ENCODE measurements around the gene AARSD1. TPM values are rescaled to one million over a fixed set of nuclear protein-coding genes. Genes with fewer than 3 reads are reported as not detected.

Gene AARSD1
- total and polyA plus RNA-seq, 2 donors (not counting 1 experiment from before 2014, with no cell fraction given), result 56.5 to 60.0 TPM

GRCh38 chr17:42967925-42968324 is 3.7 kb upstream of the AARSD1 start:
- no peaks in the 10 kb centered on the region for H3K9me3 Mint-ChIP-seq (ENCODE audit: insufficient read depth)

GRCh38 chr17:42953669-42954068 is 10.6 kb downstream of the AARSD1 start:
- no peaks in the 10 kb centered on the region for H3K9me3 ChIP-seq (ENCODE audit: control extremely low read depth in 1 of 3, control insufficient read depth in 2 of 3, insufficient read depth in 1 of 3, low read length in 2 of 3)
- no peak for TF ChIP-seq EZH2 (IDR thresholded peaks at IDR 0.05; ENCODE audit: borderline replicate concordance, insufficient read depth, low read depth, low read length, poor library complexity, severe bottlenecking)
- TF ChIP-seq, protein P1, sequence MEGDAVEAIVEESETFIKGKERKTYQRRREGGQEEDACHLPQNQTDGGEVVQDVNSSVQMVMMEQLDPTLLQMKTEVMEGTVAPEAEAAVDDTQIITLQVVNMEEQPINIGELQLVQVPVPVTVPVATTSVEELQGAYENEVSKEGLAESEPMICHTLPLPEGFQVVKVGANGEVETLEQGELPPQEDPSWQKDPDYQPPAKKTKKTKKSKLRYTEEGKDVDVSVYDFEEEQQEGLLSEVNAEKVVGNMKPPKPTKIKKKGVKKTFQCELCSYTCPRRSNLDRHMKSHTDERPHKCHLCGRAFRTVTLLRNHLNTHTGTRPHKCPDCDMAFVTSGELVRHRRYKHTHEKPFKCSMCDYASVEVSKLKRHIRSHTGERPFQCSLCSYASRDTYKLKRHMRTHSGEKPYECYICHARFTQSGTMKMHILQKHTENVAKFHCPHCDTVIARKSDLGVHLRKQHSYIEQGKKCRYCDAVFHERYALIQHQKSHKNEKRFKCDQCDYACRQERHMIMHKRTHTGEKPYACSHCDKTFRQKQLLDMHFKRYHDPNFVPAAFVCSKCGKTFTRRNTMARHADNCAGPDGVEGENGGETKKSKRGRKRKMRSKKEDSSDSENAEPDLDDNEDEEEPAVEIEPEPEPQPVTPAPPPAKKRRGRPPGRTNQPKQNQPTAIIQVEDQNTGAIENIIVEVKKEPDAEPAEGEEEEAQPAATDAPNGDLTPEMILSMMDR (IDR thresholded peaks at IDR 0.05), result no peak
- H3K9ac ChIP-seq (ENCODE audit: low read length), result no peak overlapping the region
- no peaks in the 10 kb centered on the region for H3K79me2 ChIP-seq (ENCODE audit: control insufficient read depth, insufficient read depth, low read length)
- H3K4me2 ChIP-seq (replicated peaks; ENCODE audit: low read depth, low read length, poor library complexity, severe bottlenecking), result no peak overlapping the region
- no peak for ATAC-seq (ENCODE audit: low read depth)
- H3K4me1 ChIP-seq (ENCODE audit: control insufficient read depth in 2 of 2, insufficient read depth in 2 of 2, low read length in 2 of 2), result no peaks in the 10 kb centered on the region
- peaks cover 2 to 67% of the 10 kb centered on the region in 2 experiments for H3K36me3 ChIP-seq (replicated peaks in 1 of 2; ENCODE audit: control extremely low read depth in 1 of 2, control insufficient read depth in 1 of 2, extremely low read depth in 1 of 2, insufficient read depth in 2 of 2, low read length in 1 of 2)
- H3K27ac ChIP-seq (ENCODE audit: low read length in 2 of 2), result no peak overlapping the region
- no peaks in the 10 kb centered on the region for H4K20me1 ChIP-seq (ENCODE audit: control insufficient read depth, insufficient read depth, low read length, poor library complexity, severe bottlenecking)
- Mint-ChIP-seq H3K27ac (peak overlapping the region; percentile 20), H3K9me3 (ENCODE audit: insufficient read depth) (no peaks in the 10 kb centered on the region), H3K4me3 (no peak overlapping the region), H3K27me3 (no peaks in the 10 kb centered on the region), H3K4me1 (no peaks in the 10 kb centered on the region)
- H3K4me3 ChIP-seq (ENCODE audit: control extremely low read depth in 1 of 5, extremely low read depth in 1 of 5, insufficient read depth in 1 of 5, low read depth in 2 of 5, low read length in 4 of 5), result no peak overlapping the region
- intact Hi-C loops (cut with micrococcal nuclease), result no loop called here
- no CpG with 5 or more reads among the region's 1 CpG for WGBS (ENCODE audit: insufficient coverage)
- POLR2A ChIA-PET, result no interaction called here
- H2AFZ ChIP-seq (ENCODE audit: insufficient read depth, low read depth, low read length, poor library complexity, severe bottlenecking), result no peak overlapping the region
- DNase-seq, result no peak
- CTCF ChIA-PET, result no interaction called here
- H3K27me3 ChIP-seq (replicated peaks in 1 of 4; ENCODE audit: control extremely low read depth in 1 of 4, control insufficient read depth in 3 of 4, insufficient read depth in 4 of 4, low read length in 3 of 4), result no peaks in the 10 kb centered on the region

More at GRCh38 chr17:42967925-42968324, 3.7 kb upstream of the AARSD1 start:
- no peak for ATAC-seq (ENCODE audit: low read depth)
- no peaks in the 10 kb centered on the region for H3K36me3 ChIP-seq (replicated peaks in 1 of 2; ENCODE audit: control extremely low read depth in 1 of 2, control insufficient read depth in 1 of 2, extremely low read depth in 1 of 2, insufficient read depth in 2 of 2, low read length in 1 of 2)
- H3K27me3 ChIP-seq (replicated peaks in 1 of 4; ENCODE audit: control extremely low read depth in 1 of 4, control insufficient read depth in 3 of 4, insufficient read depth in 4 of 4, low read length in 3 of 4), result no peaks in the 10 kb centered on the region
- no peak for DNase-seq
- peaks cover 8 to 14% of the 10 kb centered on the region in 2 donors for H3K4me1 ChIP-seq (ENCODE audit: control insufficient read depth in 2 of 2, insufficient read depth in 2 of 2, low read length in 2 of 2)
- no peak overlapping the region for H3K4me2 ChIP-seq (replicated peaks; ENCODE audit: low read depth, low read length, poor library complexity, severe bottlenecking)
- no peaks in the 10 kb centered on the region for H4K20me1 ChIP-seq (ENCODE audit: control insufficient read depth, insufficient read depth, low read length, poor library complexity, severe bottlenecking)
- no CpG with 5 or more reads among the region's 1 CpG for WGBS (ENCODE audit: insufficient coverage)
- peaks cover 14% of the 10 kb centered on the region for H3K4me1 Mint-ChIP-seq
- H3K79me2 ChIP-seq (ENCODE audit: control insufficient read depth, insufficient read depth, low read length), result peaks cover 3% of the 10 kb centered on the region
- H3K9ac ChIP-seq (ENCODE audit: low read length), result no peak overlapping the region
- ChIA-PET POLR2A (no interaction called here), CTCF (interaction anchor here (0.9 kb wide), 1 partner anchor 31 kb away, joined by 4 read pairs; the partner anchor contains the start of gene RPL27)
- H3K27me3 Mint-ChIP-seq, result no peaks in the 10 kb centered on the region
- intact Hi-C loops (cut with micrococcal nuclease), result no loop called here
- no peak for TF ChIP-seq EZH2 (IDR thresholded peaks at IDR 0.05; ENCODE audit: borderline replicate concordance, insufficient read depth, low read depth, low read length, poor library complexity, severe bottlenecking)
- TF ChIP-seq, protein P1 (IDR thresholded peaks at IDR 0.05), result no peak
- H3K27ac ChIP-seq (ENCODE audit: low read length in 2 of 2), result no peak overlapping the region
- H2AFZ ChIP-seq (ENCODE audit: insufficient read depth, low read depth, low read length, poor library complexity, severe bottlenecking), result no peak overlapping the region
- no peaks in the 10 kb centered on the region for H3K9me3 ChIP-seq (ENCODE audit: control extremely low read depth in 1 of 3, control insufficient read depth in 2 of 3, insufficient read depth in 1 of 3, low read length in 2 of 3)
- H3K27ac Mint-ChIP-seq, result no peak overlapping the region
- H3K4me3 ChIP-seq (ENCODE audit: control extremely low read depth in 1 of 5, extremely low read depth in 1 of 5, insufficient read depth in 1 of 5, low read depth in 2 of 5, low read length in 4 of 5), result no peak overlapping the region
- H3K4me3 Mint-ChIP-seq, result no peak overlapping the region

Data from B cell (primary cell).